GM18870 (cell line): ENCODE results near the gene SUCO.

Experiments used
- ATAC-seq: cut with Tn5 transposase; IDR thresholded peaks from one replicate; pipeline ENCODE4 v1.9.1; 2021; ENCODE audit warnings: moderate library complexity; ENCODE audit not compliant: unreplicated experiment

The SUCO gene

DNA sequence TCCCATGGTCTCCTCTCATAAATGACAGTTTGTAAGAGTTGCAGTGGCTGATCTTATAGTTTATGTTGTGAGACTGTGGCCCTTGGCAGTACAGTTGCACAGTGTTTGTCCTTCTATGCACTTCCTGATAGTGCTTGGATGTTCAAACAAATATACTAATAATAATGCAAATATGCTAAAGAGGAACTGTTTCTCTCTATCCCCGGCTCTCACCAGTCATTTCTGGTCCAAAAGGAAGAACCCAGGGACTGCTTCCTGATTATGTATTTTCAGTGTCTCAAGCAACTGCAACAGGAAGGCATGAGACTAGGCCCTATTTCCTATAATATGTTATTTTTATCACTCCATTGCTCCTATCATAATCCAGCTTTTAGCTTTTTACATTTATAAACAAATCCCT is 17.0 kb upstream of the SUCO start:
- ATAC-seq = no peak

DNA sequence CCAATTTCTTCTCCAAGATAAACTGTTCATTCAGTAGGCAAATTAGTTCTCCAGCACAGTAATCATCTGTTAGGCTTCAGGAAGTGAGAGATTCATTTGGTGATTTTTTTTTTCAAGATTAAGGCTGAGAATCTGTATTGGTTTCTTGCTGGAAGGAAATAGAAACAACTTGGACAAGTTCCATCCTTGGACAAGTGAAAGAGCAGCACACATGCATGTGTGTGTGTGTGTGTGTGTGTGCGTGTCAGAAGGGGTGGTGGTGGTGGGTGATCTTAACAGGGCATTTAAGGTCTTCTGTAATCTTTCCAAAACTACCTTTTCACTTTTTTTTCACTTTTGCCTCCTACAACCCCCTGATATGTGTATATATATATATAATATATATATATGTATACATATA is 15.9 kb upstream of the SUCO start:
- no peak for ATAC-seq

DNA sequence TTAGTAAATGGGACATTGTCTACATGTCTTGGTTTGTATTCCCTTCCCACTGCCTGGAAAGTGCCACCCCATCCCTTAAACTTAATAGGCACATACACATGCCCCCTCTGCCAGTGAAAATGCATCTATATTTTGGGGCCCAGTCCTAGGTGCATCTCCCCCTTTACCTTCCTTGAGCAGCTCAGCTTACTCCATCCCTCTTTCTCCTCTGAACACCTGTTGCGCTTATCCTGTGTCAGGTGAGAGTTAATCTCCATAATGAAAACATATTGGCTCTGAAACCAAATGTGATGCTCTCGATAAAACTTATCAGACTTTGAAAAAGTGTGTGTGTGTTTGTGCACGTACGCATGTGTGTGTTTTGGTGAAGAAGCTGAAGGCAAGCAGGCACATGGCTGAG is 15.4 kb upstream of the SUCO start:
- no peak for ATAC-seq

DNA sequence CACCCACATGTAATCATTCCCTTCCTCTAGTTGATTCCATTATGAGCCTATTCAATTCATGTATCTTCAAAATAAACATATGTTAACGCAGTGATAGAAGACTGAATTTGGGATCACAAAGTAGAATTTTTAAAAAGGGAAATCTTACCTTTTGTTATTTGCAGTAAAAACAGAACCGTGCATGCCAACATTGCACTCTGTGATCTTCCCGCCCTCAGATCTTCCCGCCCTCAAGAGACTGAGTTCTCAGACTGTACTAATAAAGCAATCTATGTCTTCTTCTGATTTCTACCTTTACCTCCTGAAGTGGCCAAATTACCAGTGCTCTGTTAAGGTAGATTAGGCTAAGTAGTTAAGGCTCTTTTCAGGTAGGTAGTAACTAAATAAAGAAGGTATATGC is 3.6 kb upstream of the SUCO start:
- no peak for ATAC-seq

DNA sequence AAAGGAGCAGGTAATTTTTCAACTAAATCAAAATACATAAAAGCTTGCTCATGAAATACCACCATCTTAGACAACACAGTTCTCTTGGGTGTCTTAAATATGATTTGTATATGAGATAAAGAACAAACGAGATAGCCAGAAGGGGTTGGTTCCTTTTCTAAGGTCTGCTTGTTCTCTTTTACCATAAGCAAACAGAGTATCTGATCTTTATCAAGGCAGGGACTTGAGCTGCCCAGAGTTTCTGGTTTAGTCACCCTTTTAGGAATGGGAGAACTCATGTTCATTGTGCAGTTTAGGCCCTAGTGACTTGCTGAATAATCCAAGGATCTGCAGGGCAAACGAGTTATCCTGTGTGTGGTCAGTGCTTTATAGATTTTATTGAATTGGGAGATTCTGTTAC is 3.0 kb upstream of the SUCO start:
- no peak for ATAC-seq

DNA sequence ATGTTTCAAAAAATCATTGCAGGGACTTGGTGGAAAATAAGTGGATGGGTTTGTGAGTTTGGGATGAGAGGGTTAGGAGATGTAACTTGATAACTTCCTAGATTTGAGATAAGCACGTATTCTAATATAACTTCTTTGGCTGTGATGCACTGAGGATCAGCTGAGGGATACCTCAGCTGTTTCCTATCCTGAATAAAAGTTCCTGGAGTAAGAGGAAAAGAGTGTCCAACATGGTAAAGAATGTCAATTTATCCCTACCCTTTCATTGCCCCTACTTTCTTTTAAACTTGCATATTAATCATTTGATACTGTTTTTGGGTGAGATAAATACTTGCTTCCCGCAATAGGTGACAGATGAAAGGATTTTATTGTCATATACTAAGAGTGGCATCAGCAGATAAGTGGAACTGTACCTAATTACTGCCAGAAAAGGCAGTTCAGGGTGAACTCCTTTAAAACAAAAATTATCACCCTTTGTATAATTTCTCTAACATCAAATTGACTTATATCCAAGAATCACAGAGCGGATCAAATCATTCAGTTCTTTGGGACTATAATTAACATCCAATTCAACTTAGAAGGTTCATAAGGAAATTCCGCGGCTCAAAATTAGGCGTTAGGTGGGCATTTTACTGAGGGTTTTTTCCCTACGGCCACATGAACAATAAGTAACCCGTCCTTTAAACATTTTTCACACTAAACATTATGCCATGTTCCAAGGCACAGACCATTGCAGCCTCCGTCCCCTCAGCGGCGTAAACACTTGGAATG is 1.4 kb upstream of the SUCO start:
- ATAC-seq = no peak

DNA sequence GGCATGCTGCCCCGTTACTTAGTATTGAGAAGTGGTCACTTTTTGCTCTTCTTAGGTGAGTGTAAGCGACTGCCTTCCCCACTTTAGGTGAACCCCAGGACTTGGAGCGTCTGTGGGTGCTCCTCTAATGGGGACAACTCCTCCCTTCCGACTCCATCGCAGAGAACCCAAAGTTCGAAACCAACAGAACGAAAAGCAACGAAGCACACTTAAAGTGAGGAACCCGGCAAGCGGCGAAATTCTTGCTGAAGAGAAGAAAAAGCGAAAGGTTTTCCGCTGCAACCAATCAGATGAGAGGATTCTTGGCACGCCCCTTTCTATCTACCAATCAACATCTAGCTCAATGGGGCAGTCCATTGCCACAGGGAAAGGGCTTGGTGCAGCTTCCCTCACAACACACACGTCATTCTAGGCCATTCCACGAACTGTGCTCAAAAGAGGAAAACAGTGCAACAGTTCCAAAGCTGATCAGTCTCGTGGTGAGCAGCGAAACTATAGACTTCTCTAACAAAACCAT is 709 bp upstream of the SUCO start:
- ATAC-seq = peak; percentile 73

DNA sequence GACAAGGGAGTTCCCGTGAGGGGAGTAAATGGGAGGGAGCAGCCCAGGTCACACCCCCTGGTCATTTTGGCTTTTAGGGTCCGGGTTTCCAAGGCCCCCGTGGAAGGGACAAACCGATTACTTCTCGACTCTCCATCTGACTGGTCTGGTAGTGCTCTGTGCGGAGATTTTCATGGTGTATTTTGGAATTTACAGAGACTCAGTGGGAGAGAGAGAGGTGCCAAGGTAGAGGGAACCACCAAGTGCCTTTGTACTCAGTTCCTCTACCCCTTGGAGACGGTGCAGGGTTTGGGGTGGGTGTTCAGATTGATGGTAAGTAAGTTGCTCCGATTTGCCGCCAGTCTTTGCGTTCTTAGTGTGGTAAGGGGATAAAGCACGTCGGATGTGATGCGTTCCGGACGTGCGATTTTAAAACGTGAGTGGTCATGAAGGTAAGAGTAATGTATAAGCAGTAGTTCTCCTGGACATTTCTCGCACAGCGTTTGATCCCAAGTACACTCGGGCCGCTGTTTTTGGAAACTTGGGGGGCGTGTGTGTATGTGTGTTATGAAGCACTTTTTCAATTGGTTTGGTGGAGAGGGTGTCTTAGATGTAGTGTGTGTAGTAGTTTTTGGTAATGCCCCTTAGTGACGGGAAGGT is 682 bp downstream of the SUCO start:
- peak; percentile 16 for ATAC-seq

DNA sequence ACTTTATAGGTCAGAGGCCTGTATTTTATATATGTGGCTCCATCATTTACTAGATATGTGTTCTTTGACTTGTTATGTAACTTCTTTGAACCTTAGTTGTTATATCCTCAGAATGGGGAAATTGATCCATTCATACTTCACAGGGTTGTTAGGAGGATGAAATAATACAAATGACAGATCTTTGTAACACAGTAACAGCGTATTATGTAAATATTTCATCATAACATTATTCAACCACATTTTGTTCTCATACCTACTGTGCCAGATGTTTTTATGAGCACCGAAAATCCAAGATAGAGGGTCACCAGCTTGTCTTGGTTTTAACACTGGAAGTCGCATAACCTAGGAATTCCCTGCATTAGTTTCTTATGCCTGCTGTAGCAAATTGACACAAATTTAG is 3.3 kb downstream of the SUCO start:
- no peak for ATAC-seq

DNA sequence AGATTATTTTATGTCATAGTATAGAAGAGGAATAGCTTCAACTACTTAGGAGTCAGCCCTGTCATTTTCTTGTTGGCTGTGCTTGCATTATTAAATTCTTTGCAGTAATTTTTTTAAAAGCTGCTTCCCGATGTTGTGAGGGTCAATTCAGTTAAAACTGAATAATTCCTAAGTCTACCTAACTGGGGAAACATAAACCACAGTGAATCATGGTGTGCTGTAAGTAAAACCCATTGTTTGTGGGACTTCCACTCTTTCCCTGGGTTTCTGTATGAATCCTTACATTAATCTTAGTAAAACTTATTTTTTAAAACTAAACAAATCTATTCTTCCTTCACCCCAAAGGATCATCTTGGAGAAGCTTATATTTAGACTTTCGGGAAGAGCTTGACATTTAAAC is 4.4 kb downstream of the SUCO start:
- no peak for ATAC-seq

DNA sequence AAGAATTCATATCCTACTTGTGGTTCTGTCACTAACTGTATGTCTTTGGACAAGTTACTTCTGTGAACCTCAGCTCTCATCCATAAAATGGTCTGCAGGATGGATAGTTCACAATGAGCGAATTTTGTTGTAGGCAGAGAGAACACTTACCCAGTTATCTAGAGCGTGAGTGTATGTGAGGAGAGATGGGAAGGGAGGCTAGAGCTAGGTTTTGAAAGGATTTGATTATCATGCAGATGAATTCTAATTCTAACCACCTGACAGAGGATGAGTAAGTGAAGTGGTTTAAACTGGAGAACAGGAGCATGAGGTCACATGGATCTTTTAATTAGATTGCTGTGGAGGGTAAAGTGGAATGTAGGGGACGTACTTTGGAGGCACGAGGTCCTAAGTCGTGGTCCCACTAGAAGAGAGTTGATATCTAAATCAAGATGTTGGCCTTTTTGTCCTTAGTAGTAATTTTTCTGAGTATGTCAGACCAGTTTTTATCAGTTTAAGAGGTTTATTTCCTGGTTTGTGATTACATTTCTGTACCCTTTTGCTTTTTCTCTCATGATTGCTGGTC is 5.0 kb downstream of the SUCO start:
- no peak for ATAC-seq

DNA sequence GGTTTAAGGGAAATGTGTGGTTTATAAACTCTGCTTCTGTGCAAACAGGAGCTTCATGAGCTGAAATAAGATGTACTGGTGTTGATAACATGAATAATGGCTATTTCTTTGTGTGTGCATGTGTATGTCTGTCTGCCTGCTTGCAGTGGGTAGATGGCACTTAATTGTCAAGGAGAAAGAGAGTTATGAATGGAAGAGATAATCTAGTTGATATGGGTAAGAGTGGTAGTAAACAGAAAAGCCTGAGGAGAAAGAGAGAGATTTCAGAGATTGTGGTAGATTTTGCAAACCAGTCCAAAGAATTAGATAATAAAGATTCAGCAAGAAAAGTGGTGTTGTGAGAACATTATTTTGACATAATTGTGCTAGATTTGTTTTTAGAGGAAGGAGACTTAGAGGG is 7.7 kb downstream of the SUCO start:
- no peak for ATAC-seq

DNA sequence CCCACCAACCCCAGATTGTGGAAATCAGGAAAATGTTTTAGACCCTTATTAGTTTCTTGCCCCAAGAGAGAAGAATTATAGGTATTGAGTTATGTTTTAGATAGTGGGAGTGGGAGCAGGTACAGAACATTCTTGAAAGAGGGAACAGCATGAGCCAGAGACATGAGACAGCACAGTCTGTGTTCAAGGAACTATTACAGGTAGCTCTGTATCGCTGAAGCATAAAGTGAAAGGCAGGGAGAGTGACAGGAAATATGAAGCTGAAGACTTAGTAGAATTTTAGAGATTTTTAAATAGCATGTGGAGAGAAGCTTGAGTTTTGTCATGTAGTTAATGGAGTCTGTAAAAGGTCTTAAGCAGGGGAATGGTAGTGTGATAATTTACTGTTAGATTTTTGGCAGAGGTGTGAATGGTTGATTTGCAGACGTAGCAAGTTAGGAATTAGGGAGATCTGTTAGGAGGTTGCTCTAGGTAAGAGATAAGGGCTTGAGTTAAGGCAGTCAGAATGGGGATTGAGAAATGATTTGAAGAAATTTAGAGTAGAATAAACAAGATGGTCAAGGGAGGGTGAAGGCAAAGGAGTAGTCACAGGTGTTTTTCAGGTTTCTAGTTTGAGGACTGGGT is 11.6 kb downstream of the SUCO start:
- no peak for ATAC-seq

DNA sequence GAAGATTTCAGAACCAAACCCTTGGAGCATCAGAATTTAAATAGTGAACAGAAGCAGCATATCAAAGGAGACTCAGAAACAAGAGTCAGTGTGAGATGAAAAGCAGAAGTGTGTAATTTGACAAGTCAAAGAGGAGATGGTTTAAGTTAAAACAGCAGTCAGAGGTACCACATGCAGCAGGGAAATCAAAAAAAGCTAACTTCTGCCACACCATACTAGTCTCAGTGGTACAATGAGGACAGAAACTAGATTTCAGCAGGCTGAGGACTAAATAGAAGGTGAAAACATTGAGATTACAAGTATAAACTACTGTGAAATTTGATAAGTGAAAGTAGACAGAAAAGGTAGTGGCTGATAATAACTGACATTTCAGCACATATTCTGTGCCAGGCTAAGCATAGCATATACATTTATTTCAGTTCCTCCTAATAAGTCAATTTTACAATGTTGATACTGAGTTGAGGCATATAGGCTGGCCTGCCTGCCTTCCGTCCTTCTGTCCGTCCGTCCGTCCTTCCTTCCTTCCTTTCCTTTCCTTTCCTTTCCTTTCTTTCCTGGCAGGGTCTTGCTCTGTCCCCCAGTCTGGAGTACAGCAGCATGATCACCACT is 12.6 kb downstream of the SUCO start:
- ATAC-seq = peak; percentile 63

DNA sequence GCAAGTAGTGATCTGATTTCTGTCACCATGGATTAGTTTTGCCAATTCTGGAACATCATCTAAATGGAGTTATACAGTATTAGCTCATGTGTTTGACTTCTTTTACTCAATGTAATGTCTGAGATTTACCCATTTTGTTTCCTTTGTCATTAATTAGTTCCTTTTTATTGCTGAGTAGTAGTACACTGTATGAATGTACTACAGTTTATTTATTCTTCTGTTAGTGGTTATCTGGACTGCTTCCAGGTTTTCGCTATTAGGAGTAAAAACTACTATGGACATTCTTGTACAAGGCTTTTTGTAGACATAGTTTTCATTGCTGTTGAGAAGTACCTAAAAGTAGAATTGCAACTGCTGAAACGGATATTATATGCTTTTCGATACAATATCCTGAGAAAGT is 14.1 kb downstream of the SUCO start:
- ATAC-seq = no peak

DNA sequence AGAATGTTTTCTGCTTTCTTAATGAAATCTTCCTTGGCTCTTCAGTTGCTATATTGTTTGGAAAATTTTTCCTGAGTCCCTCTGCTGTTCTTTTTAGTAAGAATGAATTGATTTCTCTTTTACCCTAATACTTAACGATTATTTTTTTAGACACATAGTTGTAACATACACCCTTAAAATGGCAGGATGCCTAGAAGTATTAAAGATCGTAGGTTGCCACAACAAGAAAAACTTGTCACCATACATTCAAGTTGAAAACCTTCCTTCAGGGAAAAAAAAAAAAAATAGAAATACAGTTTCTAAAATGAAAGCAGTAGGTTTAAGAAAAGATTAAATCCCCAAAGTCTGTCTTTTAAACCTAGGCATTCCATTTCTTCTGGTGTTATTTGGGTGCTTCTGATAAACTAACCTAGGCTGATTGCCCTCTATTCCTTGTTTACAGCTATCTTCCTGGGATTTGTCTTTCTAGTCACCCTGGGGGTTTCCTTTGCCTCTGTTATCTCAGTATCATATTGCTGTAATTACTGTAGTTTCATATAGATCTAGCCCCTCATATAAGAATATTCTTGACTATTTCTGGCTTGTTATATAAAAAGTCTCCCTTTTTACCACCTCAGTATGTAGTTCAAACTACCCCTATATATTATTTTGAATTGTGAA is 16.8 kb downstream of the SUCO start:
- ATAC-seq = no peak

DNA sequence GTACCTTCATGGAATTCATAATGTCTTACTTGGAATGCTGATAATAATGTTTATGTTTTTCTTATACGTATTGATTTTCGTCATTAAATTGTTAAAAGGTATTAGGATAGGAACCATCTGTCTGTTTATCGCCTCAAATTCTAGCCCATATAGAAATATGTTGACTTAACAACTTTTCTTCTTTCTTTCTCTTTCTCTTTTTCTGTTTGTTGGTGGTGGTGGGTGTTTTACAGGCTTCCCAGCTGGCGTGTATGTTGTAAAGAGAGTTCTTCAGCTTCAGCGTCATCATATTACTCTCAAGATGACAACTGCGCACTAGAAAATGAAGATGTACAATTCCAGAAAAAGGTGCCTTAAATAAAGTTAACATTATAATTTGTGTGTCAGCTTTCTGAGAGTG is 18.3 kb downstream of the SUCO start:
- ATAC-seq = no peak

DNA sequence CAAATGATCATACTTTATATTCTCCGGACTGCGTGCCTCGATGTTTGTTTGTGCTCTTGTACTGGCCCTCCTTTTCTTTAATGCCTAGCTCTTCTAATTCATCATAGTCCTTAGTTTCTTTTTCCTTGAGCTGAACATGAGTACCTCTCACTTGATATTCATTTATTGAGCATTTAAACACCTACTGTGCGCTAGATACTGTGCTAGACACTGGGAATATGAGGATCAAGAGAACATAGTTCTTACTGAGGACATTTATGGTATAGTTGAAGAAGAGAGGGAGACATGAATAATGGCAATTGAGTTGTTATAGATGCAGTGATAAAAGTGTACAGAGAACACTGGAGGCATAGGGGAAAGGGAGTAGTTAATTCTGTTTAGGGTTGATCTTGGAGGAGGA is 22.0 kb downstream of the SUCO start:
- no peak for ATAC-seq

DNA sequence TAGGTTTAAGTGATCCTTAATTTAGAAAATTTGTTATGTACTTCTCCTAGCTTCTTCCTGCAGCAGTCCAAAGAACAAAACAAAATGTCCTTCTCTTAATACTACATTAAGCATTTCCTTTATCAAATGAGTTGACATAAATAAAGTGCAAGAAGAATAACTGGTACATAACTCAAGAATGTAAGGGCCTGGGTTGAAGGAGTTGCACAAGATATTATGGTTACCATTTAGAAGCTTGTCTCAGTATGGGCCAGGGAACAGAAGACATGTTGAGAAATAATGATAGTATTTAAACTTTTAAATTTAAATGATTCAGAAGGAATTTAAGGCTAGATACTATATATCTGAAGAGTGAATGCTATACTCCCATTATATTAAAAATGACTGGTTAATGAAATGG is 23.5 kb downstream of the SUCO start:
- ATAC-seq = no peak

DNA sequence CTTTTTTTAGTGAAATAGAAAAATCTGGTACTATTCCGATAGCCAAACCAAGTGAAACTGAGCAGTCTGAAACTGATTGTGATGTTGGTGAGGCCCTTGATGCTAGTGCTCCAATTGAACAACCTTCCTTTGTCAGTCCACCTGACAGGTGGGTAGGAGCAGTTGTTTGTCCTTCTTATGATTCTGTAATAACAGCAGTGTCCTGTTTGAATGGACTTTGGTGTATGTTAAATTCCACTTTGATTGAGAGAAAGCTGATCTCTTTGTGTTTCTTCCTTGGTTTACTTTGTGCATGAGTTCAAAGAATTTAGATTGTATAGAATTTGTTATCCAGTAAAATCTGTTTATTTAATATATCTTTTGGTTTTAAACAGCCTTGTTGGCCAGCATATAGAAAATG is 24.3 kb downstream of the SUCO start:
- no peak for ATAC-seq
